ENCODE data around the gene RBM48. TPM values are rescaled to one million over a fixed set of nuclear protein-coding genes. Genes with fewer than 3 reads are reported as not detected.
A peak's percentile ranks its signal among the peaks of the same experiment; 100 is the strongest.

RBM48 gene
- total and polyA plus RNA-seq, 9 of the 15 experiments (the other 6 are each of a cell fraction or from before 2014, with no cell fraction given), result 9.9 to 35.1 (median 16.3) TPM

DNA sequence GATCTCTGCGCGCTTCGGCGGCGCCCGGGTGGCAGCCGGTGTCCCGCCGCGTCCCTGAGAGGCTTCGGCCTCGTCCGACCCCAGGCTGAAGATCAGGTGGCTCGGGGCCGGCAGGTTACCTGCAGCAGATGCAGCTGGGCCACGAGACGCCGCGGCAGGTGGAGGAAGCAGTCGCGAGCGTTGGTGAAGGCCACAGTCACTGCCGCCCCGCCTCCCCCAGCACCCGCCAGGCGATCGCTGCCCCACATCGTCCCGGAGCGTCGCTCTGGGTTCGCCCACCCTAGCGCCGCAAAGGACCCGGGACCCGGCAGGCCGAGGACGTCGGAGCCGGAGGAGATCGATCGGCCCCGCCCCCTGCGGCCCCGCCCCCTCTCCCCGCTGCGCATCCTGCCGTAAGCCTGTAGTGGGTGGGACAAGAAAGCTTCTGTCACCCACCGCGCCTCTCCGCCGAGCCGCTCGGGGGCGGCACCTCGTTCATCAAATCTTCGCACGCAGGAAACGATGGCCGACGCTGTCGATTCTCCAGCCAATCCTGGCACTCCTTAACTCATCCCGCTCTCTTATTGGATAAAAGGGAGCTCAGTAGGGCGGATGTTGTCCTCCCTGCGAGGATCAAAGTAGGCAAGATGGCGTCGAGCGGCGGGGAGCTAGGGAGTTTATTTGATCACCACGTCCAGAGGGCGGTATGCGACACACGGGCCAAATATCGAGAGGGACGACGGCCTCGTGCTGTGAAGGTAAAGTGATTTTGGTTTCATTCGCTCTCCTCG is at the start of gene RBM48, which contains the start of gene PEX1 (continued):
- TF ChIP-seq, protein P1, sequence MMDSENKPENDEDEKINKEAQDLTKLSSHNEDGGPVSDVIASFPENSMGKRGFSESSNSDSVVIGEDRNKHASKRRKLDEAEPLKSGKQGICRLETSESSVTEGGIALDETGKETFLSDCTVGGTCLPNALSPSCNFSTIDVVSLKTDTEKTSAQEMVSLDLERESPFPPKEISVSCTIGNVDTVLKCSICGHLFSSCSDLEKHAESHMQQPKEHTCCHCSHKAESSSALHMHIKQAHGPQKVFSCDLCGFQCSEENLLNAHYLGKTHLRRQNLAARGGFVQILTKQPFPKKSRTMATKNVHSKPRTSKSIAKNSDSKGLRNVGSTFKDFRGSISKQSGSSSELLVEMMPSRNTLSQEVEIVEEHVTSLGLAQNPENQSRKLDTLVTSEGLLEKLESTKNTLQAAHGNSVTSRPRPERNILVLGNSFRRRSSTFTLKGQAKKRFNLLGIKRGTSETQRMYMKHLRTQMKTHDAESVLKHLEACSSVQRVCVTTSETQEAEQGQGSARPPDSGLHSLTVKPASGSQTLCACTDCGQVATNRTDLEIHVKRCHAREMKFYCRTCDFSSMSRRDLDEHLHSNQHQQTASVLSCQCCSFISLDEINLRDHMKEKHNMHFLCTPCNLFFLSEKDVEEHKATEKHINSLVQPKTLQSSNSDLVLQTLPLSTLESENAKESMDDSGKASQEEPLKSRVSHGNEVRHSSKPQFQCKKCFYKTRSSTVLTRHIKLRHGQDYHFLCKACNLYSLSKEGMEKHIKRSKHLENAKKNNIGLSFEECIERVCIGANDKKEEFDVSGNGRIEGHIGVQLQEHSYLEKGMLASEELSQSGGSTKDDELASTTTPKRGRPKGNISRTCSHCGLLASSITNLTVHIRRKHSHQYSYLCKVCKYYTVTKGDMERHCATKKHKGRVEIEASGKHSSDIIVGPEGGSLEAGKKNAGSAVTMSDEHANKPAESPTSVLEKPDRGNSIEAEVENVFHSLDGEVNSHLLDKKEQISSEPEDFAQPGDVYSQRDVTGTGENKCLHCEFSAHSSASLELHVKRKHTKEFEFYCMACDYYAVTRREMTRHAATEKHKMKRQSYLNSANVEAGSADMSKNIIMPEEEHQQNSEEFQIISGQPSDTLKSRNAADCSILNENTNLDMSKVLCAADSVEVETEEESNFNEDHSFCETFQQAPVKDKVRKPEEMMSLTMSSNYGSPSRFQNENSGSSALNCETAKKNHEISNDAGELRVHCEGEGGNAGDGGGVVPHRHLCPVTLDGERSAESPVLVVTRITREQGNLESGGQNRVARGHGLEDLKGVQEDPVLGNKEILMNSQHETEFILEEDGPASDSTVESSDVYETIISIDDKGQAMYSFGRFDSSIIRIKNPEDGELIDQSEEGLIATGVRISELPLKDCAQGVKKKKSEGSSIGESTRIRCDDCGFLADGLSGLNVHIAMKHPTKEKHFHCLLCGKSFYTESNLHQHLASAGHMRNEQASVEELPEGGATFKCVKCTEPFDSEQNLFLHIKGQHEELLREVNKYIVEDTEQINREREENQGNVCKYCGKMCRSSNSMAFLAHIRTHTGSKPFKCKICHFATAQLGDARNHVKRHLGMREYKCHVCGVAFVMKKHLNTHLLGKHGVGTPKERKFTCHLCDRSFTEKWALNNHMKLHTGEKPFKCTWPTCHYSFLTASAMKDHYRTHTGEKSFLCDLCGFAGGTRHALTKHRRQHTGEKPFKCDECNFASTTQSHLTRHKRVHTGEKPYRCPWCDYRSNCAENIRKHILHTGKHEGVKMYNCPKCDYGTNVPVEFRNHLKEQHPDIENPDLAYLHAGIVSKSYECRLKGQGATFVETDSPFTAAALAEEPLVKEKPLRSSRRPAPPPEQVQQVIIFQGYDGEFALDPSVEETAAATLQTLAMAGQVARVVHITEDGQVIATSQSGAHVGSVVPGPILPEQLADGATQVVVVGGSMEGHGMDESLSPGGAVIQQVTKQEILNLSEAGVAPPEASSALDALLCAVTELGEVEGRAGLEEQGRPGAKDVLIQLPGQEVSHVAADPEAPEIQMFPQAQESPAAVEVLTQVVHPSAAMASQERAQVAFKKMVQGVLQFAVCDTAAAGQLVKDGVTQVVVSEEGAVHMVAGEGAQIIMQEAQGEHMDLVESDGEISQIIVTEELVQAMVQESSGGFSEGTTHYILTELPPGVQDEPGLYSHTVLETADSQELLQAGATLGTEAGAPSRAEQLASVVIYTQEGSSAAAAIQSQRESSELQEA (IDR thresholded peaks at IDR 0.05; ENCODE audit: low read depth), result no peak
- TF ChIP-seq, protein P2, sequence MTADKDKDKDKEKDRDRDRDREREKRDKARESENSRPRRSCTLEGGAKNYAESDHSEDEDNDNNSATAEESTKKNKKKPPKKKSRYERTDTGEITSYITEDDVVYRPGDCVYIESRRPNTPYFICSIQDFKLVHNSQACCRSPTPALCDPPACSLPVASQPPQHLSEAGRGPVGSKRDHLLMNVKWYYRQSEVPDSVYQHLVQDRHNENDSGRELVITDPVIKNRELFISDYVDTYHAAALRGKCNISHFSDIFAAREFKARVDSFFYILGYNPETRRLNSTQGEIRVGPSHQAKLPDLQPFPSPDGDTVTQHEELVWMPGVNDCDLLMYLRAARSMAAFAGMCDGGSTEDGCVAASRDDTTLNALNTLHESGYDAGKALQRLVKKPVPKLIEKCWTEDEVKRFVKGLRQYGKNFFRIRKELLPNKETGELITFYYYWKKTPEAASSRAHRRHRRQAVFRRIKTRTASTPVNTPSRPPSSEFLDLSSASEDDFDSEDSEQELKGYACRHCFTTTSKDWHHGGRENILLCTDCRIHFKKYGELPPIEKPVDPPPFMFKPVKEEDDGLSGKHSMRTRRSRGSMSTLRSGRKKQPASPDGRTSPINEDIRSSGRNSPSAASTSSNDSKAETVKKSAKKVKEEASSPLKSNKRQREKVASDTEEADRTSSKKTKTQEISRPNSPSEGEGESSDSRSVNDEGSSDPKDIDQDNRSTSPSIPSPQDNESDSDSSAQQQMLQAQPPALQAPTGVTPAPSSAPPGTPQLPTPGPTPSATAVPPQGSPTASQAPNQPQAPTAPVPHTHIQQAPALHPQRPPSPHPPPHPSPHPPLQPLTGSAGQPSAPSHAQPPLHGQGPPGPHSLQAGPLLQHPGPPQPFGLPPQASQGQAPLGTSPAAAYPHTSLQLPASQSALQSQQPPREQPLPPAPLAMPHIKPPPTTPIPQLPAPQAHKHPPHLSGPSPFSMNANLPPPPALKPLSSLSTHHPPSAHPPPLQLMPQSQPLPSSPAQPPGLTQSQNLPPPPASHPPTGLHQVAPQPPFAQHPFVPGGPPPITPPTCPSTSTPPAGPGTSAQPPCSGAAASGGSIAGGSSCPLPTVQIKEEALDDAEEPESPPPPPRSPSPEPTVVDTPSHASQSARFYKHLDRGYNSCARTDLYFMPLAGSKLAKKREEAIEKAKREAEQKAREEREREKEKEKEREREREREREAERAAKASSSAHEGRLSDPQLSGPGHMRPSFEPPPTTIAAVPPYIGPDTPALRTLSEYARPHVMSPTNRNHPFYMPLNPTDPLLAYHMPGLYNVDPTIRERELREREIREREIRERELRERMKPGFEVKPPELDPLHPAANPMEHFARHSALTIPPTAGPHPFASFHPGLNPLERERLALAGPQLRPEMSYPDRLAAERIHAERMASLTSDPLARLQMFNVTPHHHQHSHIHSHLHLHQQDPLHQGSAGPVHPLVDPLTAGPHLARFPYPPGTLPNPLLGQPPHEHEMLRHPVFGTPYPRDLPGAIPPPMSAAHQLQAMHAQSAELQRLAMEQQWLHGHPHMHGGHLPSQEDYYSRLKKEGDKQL (CRISPR knock-in tag; IDR thresholded peaks at IDR 0.05; ENCODE audit: borderline replicate concordance), result no peak
- TF ChIP-seq ZNF408 (CRISPR knock-in tag; IDR thresholded peaks at IDR 0.05; ENCODE audit: low read depth) (no peak), CHD4 (IDR thresholded peaks at IDR 0.05; ENCODE audit: insufficient read depth, insufficient replicate concordance, low read depth, low read length, poor library complexity, severe bottlenecking) (no peak), POLR2A (conservative IDR thresholded peaks at IDR 0.05) (peak; percentile 96), HMGN3 (IDR thresholded peaks at IDR 0.05; ENCODE audit: borderline replicate concordance, extremely low read depth, insufficient read length, low read depth, low read length) (no peak), SMARCA4 (IDR thresholded peaks at IDR 0.05) (no peak), KLF13 (tag; IDR thresholded peaks at IDR 0.05; ENCODE audit: borderline replicate concordance, low read depth) (peak; percentile 84), CBX2 (IDR thresholded peaks at IDR 0.05; ENCODE audit: insufficient read depth, low read length, poor library complexity, severe bottlenecking) (no peak), PTBP1 (IDR thresholded peaks at IDR 0.05; ENCODE audit: low read depth, low read length) (no peak), SRSF7 (optimal IDR thresholded peaks at IDR 0.05; ENCODE audit: low read depth, low read length) (no peak), SAP30 (IDR thresholded peaks at IDR 0.05; ENCODE audit: borderline replicate concordance, insufficient read depth, low read depth, low read length, poor library complexity, severe bottlenecking) (peak; percentile 62), TEAD1 (CRISPR knock-in tag; IDR thresholded peaks at IDR 0.05) (peak in 1 of 2 experiments; percentile 17; a peak in 1 of 4 replicates)
